Dedifferentiated amniotic fluid mesenchymal stem cell (primary cell): ENCODE results near the gene ZMYND15.
A peak's percentile ranks its signal among the peaks of the same experiment; 100 is the strongest.
"Not testable (repeated sequence)": the region's sequence is repeated elsewhere in the genome, so short reads cannot be mapped to it uniquely, and the experiment has no call there.

Source experiments
- DNase-seq: peaks from one replicate; pipeline ENCODE4 v3.0.0-alpha.2; 2016; ENCODE audit errors: extremely low spot score

ZMYND15 gene, protein sequence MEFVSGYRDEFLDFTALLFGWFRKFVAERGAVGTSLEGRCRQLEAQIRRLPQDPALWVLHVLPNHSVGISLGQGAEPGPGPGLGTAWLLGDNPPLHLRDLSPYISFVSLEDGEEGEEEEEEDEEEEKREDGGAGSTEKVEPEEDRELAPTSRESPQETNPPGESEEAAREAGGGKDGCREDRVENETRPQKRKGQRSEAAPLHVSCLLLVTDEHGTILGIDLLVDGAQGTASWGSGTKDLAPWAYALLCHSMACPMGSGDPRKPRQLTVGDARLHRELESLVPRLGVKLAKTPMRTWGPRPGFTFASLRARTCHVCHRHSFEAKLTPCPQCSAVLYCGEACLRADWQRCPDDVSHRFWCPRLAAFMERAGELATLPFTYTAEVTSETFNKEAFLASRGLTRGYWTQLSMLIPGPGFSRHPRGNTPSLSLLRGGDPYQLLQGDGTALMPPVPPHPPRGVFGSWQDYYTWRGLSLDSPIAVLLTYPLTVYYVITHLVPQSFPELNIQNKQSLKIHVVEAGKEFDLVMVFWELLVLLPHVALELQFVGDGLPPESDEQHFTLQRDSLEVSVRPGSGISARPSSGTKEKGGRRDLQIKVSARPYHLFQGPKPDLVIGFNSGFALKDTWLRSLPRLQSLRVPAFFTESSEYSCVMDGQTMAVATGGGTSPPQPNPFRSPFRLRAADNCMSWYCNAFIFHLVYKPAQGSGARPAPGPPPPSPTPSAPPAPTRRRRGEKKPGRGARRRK

DNA sequence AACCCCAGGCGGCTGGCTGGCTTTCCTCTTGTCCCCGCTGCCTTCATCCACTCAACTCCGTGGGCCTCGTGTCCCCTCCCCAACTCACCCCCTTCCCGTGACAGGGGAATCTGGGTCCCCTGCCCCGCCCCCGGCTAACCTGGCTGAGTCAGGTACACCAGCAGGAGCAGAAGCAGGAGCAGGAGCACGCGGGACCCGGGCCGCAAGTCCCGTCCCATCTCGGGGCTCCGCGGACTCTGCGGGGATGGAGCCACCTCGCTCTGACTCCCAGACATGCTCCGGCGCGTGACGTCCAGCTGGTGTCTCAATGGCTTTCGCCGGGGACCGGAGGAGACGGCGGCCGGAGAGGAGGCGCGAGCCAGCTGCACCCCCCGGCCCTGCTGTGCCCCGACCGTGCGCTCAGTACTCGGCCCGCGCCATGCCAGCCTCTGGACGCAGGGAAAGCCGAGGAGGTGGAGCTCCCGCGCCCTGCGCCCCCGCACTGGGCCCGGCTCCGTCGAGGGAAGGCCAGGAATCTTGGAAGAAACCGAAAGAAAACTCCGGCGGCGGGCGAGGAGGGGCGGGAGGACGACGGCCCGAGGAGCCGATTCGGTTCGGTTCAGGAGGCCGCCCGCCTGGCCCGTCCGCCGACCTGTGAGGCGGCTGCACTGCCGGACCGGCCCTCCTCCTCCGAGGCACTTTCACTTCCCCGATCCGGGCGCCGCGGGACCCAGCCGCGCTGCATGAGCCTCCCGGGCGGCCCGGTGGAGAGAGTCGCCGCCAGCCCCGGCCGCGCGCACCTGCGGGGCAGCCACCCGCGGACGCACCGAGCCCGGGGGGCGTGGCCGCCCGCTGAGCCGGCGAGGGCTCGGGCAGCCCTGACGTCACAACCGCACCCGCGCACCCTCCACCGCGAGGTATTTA, at the start of gene ZMYND15, which contains the start of gene CXCL16:
ZMYND15 (plus strand) TSS at position 712 of the 903 bp plus-strand sequence. CDS start 716 bp downstream, outside the sequence.
CXCL16 (minus strand) TSS at position 807 of the 903 bp plus-strand sequence; CDS start at position 218, 589 bp downstream.
- DNase-seq, result peak; percentile 29

DNA sequence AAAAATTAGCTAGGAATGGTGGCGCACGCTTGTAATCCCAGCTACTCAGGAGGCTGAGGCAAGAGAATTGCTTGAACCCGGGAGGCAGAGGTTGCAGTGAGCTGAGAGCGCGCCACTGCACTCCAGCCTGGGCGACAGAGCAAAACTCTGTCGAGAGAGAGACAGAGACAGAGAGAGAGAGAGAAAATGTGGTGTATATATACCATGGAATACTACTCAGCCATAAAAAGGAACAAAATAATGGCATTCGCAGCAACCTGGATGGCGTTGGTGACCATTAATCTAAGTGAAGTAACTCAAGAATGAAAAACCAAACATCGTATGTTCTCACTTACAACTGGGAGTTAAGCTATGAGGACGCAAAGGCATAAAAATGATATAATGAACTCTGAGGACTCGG, 49.8 kb upstream of the ZMYND15 start:
- DNase-seq, result not testable (repeated sequence)

DNA sequence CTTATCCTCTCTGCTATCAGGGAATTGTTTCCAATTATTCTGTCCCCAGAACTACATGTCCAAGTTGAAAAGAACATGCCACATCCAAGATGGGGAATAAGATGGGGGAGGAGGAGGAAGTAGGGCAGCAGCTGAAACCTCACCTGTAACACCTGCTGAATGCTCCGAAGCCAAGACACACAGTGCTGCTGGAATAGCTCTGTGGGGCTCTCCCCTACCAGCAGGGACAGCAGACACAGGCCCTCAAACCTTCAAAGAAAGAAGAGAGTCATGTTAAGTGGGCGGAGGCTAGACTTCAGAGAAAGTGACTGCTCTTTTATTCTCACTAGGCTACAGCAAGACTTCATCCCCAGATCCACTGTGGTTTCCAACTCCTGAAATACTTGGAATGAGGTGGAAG, 48.9 kb upstream of the ZMYND15 start:
- DNase-seq, result no peak

DNA sequence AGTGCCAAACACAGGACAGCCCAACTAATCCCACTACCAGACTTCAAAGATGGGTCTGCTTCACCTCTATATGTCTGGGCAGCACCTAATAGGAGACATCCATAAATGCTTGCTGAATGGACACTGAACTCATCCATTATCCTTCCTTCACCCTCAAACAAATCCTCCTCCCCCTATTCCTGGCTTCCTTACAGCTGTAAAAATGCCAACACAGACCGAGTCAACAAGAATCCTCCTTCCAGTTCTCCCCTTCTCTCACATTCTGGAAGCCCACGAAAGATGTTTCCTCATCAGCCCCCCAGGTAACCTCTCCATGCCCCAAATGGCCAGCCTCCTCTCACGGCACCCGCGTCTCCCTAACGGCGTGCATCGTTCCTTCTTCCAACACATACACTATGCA, 47.9 kb upstream of the ZMYND15 start:
- DNase-seq, result no peak

DNA sequence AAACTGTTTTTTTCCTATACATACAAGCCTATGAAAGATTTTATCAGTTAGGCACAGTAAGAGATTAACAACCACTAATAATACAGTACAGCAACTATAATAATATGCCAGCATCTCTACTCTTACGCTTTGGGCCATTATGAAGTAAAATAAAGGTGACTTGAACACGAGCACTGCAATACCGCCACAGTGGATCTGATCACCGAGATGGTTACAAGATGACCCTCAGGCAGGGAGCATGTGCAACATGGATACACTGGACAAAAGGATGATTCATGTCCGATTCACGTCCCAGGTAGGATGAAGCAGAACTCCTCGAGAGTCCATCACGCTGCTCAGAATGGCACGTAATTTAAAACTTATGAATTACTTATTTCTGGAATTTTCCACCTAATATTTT, 46.2 kb upstream of the ZMYND15 start:
- DNase-seq, result no peak

DNA sequence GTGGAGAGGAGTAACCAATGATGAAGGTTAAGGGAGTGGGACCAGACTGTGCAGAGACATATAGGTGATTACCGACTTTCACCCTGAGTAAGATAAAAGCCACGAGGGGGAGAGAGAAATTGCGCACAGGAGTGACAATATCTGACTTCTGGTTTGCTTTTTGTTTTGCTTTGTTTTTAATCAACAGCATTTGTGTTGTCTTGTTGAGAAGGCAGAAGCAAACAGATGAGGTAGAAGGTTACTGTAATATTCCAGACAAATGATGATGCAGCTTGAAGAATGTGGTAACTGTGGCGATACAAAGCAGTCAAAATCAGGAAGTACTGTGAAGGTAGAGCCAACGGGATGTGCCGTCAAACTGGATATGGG, 43.2 kb upstream of the ZMYND15 start:
- no peak for DNase-seq

DNA sequence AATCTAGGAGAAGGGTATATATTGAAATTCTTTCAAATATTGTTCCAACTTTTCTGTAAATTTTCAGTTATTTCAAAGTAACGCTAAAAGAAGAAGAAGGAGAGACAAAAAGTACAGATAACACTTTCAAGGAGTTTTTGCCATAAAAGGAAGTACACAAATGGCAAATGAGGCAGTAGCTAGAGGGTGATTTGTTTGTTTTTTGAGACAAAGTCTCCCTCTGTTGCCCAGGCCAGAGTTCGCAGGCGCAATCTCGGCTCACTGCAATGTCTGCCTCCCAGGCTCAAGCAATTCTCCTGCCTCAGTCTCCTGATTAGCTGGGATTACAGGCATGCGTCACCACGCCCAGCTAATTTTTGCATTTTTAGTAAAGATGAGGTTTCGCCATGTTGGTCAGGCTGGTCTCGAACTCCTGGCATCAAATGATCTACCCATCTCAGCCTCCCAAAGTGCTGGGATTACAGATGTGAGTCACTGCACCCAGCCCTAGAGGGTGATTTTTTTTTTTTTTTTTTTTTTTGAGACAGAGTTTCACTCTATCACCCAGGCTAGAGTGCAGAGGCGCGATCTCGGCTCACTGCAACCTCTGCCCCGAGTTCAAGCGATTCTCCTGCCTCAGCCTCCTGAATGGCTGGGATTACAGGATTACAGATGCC, 40.1 kb upstream of the ZMYND15 start:
- DNase-seq, result not testable (repeated sequence)

DNA sequence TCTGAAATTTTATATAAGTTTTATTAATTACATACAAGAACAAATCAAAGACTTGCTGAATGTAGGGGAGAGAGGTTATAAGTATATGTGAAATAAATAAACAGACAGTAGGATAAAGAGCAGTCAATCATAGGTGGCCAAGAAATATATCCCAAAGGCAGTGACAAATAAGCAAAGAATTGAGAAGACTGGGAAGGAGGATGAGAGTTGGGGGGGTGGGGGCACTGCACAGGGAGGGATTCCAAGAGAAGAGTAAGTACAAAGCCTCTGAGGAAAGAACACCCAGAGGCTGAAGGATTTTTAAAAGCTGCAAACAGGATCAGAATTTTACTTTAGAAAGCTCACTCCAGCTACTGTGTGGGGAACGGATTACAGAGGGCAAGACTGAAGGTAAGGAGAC, 38.5 kb upstream of the ZMYND15 start:
- no peak for DNase-seq

DNA sequence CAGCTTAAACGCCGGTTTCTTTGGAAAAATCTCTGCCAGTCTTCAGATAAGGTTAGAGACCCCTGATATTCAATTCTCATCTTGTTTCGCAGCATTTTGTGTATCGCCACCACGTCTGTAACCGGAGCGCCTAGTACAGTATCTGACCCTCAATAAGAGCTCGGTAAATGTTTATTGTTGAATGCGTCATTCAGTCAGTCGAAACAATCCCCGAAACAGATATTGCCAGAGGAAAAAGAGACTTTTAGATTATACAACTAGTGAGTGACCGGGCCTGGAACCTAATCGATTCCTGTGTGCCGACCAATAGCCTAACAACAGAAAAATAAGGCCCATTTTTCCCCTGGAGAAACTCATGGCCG, 36.3 kb upstream of the ZMYND15 start:
- no peak for DNase-seq

DNA sequence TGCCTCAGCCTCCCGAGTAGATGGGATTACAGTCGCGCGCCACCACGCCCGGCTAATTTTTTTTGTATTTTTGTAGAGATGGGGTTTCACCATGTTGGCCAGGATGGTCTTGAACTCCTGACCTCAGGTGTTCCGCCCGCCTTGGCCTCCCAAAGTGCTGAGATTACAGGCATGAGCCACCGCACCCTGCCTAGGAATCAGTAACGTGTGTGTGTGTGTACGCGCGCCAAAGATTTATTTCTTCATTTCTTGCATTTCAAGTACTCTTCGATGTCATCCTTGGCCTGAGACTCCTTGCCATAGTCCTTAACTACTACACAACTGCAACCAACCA, 35.1 kb upstream of the ZMYND15 start:
- DNase-seq, result not testable (repeated sequence)

DNA sequence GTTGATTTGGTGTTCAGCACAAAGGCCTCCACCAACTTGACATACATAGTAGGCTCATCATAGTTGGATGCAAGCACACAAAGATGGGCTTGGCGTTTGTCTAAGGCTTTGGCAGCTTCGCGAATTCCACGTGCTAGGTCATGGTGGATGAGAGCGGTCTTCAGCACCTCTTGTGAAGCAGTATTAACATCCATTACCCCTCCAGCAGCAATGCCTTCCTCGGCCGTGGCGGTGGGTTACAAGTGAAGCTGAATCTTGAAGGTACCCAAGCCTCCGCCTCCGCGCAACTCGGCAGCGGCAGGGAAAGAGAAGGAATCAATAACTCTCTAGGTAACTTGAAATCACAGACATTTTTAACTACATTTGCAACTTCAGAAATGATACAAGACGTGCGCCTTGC, 34.6 kb upstream of the ZMYND15 start:
- DNase-seq, result no peak

DNA sequence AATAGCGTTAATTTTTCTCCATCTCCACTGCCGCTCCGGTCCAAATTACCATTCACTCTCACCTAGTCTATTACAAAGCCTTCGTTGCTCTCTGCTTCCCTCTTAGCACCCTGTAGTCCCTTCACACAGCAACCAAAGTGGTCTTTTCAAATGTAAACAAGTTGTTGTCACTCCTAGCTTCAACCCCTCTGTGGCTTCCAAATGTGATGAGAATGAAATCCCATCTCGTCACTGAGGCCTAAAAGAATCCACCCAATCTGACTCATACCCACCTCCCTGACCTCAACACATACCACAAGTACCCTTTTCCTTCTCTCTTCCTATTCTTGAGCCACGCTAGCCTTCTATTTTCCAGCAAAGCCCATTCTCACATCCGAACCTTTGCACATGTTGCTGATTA, 33.5 kb upstream of the ZMYND15 start:
- no peak for DNase-seq

DNA sequence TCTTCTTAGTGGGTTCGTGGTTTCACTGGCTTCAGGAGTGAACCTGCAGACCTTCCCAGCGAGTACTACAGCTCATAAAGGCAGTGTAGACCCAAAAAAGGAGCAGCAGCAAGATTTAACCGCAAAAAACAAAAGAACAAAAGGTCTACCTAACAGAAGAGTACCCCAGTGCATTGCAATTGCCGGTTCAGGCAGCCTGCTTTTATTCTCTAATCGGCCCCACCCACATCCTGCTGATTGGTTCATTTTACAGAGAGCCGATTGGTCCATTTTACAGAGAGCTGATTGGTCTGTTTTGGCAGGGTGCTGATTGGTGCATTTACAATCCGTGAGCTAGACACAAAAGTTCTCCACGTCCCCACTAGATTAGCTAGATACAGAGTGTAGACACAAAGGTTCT, 31.2 kb upstream of the ZMYND15 start:
- DNase-seq, result no peak

DNA sequence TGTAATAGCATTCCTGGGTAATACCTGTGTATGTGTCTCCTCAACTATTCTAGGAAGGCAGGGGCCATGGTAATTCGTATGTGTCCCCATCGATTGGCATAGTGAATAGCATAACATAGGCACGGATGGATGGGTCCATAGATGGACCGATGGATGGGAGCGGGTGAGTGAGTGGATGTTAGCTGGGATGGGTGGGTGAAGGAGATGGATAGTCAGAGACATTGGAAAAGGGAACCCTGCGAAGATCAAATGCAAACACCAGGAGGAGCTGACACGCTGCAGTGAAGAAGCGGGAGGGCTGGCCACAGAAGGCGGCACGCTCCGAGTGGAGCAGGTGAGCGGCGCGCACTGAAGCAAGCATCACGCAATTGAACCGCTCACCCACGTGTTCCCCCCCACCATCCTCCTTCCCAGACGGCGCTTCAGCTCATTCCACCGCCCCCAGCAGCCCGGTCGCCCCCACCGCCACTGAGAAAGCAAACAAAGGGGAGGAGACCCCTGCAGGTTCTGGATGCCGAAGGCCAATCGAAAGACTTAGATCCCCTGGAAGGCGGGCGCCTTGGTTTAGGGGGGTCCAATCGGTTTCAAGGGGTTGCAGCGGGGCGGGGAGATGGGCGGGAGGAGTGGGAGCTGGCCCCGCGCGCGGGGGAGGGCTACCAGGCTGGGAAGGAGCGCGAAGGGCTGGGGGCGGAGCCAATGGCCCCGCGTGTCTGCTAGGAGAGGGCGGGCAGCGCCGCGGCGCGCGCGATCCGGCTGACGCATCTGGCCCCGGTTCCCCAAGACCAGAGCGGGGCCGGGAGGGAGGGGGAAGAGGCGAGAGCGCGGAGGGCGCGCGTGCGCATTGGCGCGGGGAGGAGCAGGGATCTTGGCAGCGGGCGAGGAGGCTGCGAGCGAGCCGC, 29.6 kb upstream of the ZMYND15 start, which contains the start of gene ARRB2:
ARRB2 (plus strand) TSS at position 839 of the 899 bp plus-strand sequence. CDS start 90 bp downstream, outside the sequence.
- peak; percentile 92 for DNase-seq

DNA sequence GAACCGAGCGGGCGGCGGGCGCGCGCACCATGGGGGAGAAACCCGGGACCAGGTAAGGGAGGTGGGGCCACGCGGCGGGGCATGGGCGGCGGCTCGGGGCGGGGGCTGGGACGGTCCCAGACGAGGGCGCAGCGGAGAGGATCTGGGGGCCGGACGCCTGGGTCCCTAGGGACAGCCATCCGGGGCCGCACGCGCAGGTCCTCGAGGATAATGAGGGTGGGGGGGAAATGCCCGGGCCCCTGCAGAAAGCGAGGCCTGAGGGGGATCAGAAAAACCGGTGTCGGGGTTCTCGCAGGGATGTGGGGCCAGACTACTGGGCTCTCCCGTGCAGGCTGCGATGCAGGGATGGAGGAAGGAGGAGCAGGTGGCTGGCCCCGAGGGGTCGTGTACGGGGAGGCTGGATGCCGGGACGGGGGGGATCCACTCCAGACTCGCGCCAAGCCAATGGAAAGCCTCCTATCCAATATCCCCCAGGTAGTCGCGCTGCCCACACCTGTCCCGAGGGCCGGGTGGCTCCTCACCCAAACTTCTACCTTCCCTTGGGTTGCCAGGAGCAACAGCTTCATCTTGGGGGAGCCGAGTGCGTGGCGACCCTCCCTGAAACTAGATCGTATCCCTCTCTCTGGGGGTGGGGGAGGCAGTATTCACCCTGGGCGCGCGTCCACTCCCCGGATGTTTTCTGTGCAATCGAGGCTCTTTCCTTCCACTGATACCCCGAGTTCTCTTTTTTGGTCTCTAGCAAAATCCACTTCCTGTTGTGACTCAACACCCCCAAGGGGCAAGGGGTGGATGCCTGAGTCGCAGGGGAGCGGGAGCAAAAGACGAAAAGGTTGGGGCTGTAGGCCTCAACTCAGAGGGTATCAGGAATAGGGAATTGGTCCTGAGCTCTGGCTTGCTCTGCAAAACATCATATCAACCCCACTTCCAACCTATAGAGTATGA, 28.7 kb upstream of the ZMYND15 start:
- no peak for DNase-seq

DNA sequence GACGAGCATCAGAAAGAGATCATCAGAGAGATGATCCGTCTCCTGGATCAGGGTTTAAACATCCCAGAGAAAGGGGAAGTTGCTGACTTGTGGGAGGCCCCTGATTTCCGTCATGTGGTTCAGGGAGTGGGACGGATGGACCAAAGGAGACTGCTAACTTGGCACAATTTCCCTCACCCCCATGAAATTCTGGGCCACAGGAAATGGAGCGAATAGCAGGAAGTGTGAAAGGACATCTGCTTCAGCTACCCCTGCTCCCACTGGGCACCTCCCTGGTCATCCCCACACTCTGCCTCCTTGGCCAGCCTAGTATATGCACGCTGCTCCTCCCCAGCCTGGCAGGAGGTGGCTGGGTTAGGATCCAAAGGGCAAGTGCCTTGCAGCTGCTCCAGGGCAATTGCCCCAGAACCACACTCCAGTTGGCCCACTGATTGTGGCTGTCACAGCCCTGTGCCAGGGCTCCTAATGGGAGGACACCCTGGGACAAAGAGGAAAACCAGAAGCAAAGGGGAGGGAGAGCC, 27.9 kb upstream of the ZMYND15 start:
- no peak for DNase-seq

DNA sequence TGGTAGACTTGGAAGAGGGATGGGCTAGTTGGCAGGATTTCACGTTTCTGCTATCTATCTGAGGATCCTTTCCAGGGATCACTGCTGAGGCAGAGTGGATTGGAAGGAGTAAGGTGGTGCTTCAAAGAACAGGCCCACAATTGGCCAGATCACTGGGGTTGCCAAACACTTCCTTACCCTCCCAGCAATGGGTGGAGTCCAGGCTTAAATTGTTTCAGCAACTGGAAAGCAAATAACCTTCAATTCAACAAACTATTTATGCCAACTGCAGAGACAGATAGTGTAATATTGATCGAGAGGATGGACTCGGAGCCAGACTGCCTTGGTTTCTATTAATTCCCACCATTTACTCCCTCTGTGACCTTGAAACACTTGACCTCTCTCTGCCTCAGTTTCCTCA, 27.1 kb upstream of the ZMYND15 start:
- no peak for DNase-seq

DNA sequence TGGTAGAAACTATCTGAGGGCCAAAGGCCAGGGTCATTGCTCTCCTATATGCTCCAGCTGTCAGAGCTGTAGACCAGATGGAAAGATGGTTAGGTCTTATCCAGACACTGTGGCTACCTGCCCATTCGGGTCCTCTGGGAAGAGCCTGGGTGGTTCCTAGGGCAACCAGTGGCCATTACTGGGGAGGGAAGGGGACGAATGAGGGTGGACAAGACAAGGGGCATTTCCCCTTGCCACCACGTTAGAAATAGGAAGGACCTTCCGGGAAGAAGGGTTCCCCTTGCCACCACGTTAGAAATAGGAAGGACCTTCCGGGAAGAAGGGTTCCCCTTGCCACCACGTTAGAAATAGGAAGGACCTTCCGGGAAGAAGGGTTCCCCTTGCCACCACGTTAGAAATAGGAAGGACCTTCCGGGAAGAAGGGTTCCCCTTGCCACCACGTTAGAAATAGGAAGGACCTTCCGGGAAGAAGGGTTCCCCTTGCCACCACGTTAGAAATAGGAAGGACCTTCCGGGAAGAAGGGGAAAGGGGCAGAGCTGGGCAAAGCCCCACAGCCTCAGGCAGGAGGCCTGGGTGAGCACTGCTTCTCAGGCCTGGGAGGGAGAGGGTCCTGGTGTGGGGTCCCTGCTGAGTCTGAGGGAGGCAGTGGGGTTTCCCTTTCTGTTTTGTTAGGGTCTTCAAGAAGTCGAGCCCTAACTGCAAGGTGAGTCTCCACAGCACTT, 25.1 kb upstream of the ZMYND15 start:
- not testable (repeated sequence) for DNase-seq
